Panc1 (cell line): ENCODE measurements around the gene PXYLP1. TPM values are rescaled to one million over a fixed set of nuclear protein-coding genes. Genes with fewer than 3 reads are reported as not detected.

Experiments
- ATAC-seq: fragments of 200-7000 bp; cut with Tn5 transposase; 2 replicates; pipeline ENCODE4 v1.9.1; 2020; ENCODE audit warnings: mild to moderate bottlenecking, moderate library complexity
- BruUV-seq: library from RNA; stranded (reverse); fragments of 400-500 nt; replicated peaks from 2 replicates; lab custom pipeline; 2021; lab: Mats Ljungman, UMichigan
- CTCF ChIA-PET: fragments of 300-600 bp; sonication (Branson Sonifier 250); formaldehyde crosslinking; loops from one replicate; lab custom pipeline; 2022; ENCODE audit warnings: antibody characterized with exemption; lab: Charles Lee
- POLR2A ChIA-PET: fragments of 300-600 bp; sonication (Branson Sonifier 250); formaldehyde crosslinking; loops from one replicate; lab custom pipeline; 2022; ENCODE audit warnings: antibody characterized with exemption; lab: Charles Lee
- DNase-seq: peaks from one replicate; pipeline ENCODE4 v3.0.0-alpha.2; 2010; ENCODE audit warnings: low read depth, low spot score
- H3K27ac ChIP-seq: 2 replicates; pipeline ENCODE4 v1.5.1; 2011; ENCODE audit warnings: mild to moderate bottlenecking, low read length, inconsistent platforms
- H3K27me3 ChIP-seq: fragments of 200-500 bp; sonication (Bioruptor generic); 2 replicates; pipeline ENCODE4 v1.6.0; 2014; ENCODE audit warnings: low read length, inconsistent platforms; ENCODE audit not compliant: control insufficient read depth, insufficient read depth
- H3K36me3 ChIP-seq: fragments of 200-500 bp; sonication (Bioruptor generic); 2 replicates; pipeline ENCODE4 v1.5.1; 2014; ENCODE audit warnings: inconsistent platforms, mild to moderate bottlenecking, low read length, moderate library complexity; ENCODE audit not compliant: control insufficient read depth, insufficient read depth
- H3K4me1 ChIP-seq: 2 replicates; pipeline ENCODE4 v1.5.1; 2011; ENCODE audit warnings: inconsistent platforms, mild to moderate bottlenecking, low read length, moderate library complexity; ENCODE audit not compliant: control insufficient read depth, insufficient read depth
- H3K4me3 ChIP-seq, 2 experiments: 2 replicates each; pipeline ENCODE4 v1.5.1; 2011 to 2012; ENCODE audit warnings: low read depth in 2 of 2, low read length in 2 of 2, mild to moderate bottlenecking in 2 of 2, inconsistent platforms in 1 of 2, moderate library complexity in 1 of 2
- H3K9me3 ChIP-seq: fragments of 200-500 bp; sonication (Bioruptor generic); 2 replicates; pipeline ENCODE4 v1.5.1; 2014; ENCODE audit warnings: low read depth, mild to moderate bottlenecking, inconsistent platforms, low read length, moderate library complexity; ENCODE audit not compliant: control insufficient read depth, insufficient read depth
- CTCF ChIP-seq: fragments of 450-650 bp; IDR thresholded peaks from 2 replicates; pipeline ENCODE4 v1.5.1; 2017; ENCODE audit warnings: mild to moderate bottlenecking
- POLR2AphosphoS5 ChIP-seq: IDR thresholded peaks from 2 replicates; pipeline ENCODE4 v1.6.1; 2012; ENCODE audit warnings: mild to moderate bottlenecking, low read depth, low read length, moderate library complexity
- SIN3A ChIP-seq: IDR thresholded peaks from 2 replicates; pipeline ENCODE4 v1.6.1; 2012; ENCODE audit warnings: low read depth, mild to moderate bottlenecking, low read length, moderate library complexity, borderline replicate concordance; ENCODE audit not compliant: insufficient read depth
- TCF7L2 ChIP-seq: IDR thresholded peaks from 2 replicates; pipeline ENCODE4 v1.6.1; 2011; ENCODE audit warnings: mild to moderate bottlenecking, low read depth, low read length, inconsistent platforms
- in situ Hi-C: cut with HindIII; loops from 2 replicates; pipeline ENCODE4 v1.10.0; 2016; ENCODE audit warnings: low sequenced_read_pairs, low pct_unique_long_range_greater_than_20kb
- intact Hi-C: fragments of 100-400 bp; cut with micrococcal nuclease; formaldehyde crosslinking; loops from one replicate; pipeline ENCODE4 v1.10.0; 2022; ENCODE audit not compliant: unreplicated experiment
- total RNA-seq: library from RNA; stranded (reverse); gene quantifications from one replicate; pipeline ENCODE4 v1.2.1, GENCODE V29; 2021; ENCODE audit not compliant: unreplicated experiment
- TF ChIP-seq, protein P1 (sequence below), 2 experiments: IDR thresholded peaks; 2 replicates each; pipeline ENCODE4 v1.6.1; 2011 to 2012; ENCODE audit warnings: low read depth in 2 of 2, control low read depth in 1 of 2, low read length in 1 of 2, mild to moderate bottlenecking in 1 of 2, moderate library complexity in 1 of 2; ENCODE audit not compliant: insufficient read depth in 1 of 2

PXYLP1 gene
- total RNA-seq, 1 experiment from 2014 or later: 1.4 TPM

DNA sequence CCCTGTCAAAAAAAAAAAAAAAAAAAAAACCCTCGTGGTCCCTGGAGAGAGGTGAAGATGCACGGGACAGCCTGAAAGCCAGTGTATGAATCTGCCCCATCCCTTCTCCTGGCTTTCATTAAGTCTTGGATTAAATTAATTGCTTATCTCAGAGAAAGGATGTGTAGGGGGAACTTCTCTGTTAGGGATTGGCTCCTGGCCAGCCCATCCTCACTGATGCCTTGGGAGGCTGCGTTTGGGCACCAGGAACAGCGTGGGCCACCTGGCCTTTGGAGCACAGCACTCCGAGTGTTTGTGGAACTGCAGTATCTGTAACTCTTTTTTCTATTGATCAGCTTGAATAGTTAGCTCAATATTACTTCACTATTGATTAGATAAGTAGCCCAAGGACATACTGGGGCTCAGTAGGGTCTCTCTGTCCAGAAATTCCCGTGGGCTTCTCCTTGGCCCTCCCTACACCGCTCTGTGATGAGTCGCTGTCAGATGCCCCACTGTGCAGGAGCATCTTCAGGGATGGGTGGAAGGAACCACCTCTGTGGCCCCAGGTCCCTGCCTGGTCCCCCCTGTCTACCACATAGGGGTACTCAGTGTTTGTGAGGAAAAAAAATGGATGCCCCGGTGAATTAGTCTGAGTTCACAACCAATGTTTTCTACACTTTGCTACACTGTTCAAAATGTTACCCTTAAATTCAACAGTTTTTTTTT is 2.0 kb downstream of the PXYLP1 start:
- intact Hi-C loops: no loop called here

GRCh38 chr3:141234283-141234682 is 2.7 kb downstream of the PXYLP1 start:
- in situ Hi-C loops: no loop called here
- no peak for TF ChIP-seq POLR2AphosphoS5
- TF ChIP-seq, protein P1, sequence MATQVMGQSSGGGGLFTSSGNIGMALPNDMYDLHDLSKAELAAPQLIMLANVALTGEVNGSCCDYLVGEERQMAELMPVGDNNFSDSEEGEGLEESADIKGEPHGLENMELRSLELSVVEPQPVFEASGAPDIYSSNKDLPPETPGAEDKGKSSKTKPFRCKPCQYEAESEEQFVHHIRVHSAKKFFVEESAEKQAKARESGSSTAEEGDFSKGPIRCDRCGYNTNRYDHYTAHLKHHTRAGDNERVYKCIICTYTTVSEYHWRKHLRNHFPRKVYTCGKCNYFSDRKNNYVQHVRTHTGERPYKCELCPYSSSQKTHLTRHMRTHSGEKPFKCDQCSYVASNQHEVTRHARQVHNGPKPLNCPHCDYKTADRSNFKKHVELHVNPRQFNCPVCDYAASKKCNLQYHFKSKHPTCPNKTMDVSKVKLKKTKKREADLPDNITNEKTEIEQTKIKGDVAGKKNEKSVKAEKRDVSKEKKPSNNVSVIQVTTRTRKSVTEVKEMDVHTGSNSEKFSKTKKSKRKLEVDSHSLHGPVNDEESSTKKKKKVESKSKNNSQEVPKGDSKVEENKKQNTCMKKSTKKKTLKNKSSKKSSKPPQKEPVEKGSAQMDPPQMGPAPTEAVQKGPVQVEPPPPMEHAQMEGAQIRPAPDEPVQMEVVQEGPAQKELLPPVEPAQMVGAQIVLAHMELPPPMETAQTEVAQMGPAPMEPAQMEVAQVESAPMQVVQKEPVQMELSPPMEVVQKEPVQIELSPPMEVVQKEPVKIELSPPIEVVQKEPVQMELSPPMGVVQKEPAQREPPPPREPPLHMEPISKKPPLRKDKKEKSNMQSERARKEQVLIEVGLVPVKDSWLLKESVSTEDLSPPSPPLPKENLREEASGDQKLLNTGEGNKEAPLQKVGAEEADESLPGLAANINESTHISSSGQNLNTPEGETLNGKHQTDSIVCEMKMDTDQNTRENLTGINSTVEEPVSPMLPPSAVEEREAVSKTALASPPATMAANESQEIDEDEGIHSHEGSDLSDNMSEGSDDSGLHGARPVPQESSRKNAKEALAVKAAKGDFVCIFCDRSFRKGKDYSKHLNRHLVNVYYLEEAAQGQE (IDR thresholded peaks at IDR 0.05; ENCODE audit: insufficient read depth in 1 of 2, low read depth in 2 of 2, low read length in 1 of 2): no peak
- no peak for TF ChIP-seq TCF7L2
- no peak for TF ChIP-seq CTCF
- no peak overlapping the region for H3K4me3 ChIP-seq
- ATAC-seq: no peak
- POLR2A ChIA-PET: no interaction called here
- H3K27ac ChIP-seq: no peak overlapping the region
- no peaks in the 10 kb centered on the region; the same call in 1 of the 2 replicates for H3K36me3 ChIP-seq
- H3K4me1 ChIP-seq: peaks cover 6% of the 10 kb centered on the region; the same call in 1 of the 2 replicates
- no peaks in the 10 kb centered on the region for H3K27me3 ChIP-seq
- H3K9me3 ChIP-seq: no peaks in the 10 kb centered on the region
- intact Hi-C loops: no loop called here
- no TSS peak for BruUV-seq
- no peak for DNase-seq
- CTCF ChIA-PET: no interaction called here

More for the DNA sequence above, 2.0 kb downstream of the PXYLP1 start:
- DNase-seq (no peak), ATAC-seq (no peak)
- no peak overlapping the region for H3K4me3 ChIP-seq
- no peaks in the 10 kb centered on the region; the same call in 1 of the 2 replicates for H3K36me3 ChIP-seq
- H3K4me1 ChIP-seq: peaks cover 6% of the 10 kb centered on the region; the same call in 1 of the 2 replicates
- no TSS peak for BruUV-seq
- no peaks in the 10 kb centered on the region for H3K27me3 ChIP-seq
- CTCF ChIA-PET: no interaction called here
- in situ Hi-C loops: no loop called here
- H3K27ac ChIP-seq: no peak overlapping the region
- POLR2A ChIA-PET: no interaction called here
- TF ChIP-seq CTCF (no peak), POLR2AphosphoS5 (no peak), SIN3A (no peak), TCF7L2 (no peak)
- TF ChIP-seq, protein P1 (IDR thresholded peaks at IDR 0.05; ENCODE audit: insufficient read depth in 1 of 2, low read depth in 2 of 2, low read length in 1 of 2): no peak
- H3K9me3 ChIP-seq: no peaks in the 10 kb centered on the region
